Astrocyte (in vitro differentiated cells and primary cell): ENCODE measurements around the gene APBB2.

Experiments used
- EZH2 ChIP-seq: IDR thresholded peaks from 2 replicates; pipeline ENCODE4 v1.6.1; 2012; ENCODE audit warnings: mild to moderate bottlenecking, low read length, inconsistent platforms; ENCODE audit not compliant: insufficient read depth
- TF ChIP-seq, protein P1 (sequence below): IDR thresholded peaks from 2 replicates; pipeline ENCODE4 v1.5.1; 2011; ENCODE audit warnings: low read depth, mild to moderate bottlenecking, inconsistent platforms, low read length, moderate library complexity; ENCODE audit not compliant: insufficient read depth

DNA sequence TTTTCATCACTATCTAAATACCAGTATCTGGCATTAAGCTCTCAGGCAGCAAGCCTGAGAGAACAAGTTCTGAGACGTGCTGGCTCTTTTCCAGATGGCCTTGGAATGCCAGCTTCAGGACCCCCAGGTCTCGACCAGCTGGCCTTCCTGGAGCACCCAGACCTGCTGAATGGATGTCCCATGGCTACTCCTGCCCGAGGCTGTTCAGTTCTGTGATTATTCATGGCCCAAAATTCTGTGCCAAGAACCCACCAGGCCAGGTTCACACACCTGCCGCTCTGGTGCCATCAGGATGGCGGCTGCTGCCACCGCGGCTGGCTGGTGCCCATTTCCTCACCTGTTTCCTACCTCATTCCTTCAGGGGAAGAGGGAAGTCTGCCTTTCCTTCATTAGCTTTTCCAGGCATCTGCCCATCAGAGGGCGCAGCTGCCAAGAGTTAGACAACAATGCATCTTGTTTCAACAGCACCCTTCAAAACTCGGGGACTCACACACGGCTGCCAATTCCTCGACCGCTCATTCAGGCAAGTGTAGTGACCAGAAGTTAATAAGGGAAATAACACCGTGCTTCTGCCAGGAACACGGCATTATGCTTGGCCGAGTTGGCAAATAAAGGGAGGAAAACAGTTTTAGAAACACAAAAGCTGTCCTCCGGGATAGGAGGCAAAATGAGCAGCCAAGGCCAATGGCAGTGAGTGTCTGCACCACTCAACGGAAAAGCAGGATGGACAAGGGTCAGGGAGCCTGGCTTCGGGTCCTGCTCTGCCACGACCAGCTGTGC lies 290.8 kb downstream of the APBB2 start:
- TF ChIP-seq, protein P1, sequence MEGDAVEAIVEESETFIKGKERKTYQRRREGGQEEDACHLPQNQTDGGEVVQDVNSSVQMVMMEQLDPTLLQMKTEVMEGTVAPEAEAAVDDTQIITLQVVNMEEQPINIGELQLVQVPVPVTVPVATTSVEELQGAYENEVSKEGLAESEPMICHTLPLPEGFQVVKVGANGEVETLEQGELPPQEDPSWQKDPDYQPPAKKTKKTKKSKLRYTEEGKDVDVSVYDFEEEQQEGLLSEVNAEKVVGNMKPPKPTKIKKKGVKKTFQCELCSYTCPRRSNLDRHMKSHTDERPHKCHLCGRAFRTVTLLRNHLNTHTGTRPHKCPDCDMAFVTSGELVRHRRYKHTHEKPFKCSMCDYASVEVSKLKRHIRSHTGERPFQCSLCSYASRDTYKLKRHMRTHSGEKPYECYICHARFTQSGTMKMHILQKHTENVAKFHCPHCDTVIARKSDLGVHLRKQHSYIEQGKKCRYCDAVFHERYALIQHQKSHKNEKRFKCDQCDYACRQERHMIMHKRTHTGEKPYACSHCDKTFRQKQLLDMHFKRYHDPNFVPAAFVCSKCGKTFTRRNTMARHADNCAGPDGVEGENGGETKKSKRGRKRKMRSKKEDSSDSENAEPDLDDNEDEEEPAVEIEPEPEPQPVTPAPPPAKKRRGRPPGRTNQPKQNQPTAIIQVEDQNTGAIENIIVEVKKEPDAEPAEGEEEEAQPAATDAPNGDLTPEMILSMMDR: no peak
- TF ChIP-seq EZH2: no peak
